Stimulated activated CD4-positive, alpha-beta T cell treated with anti-CD3 and anti-CD28 coated beads, Interleukin-12 subunit alpha, Interleukin-12 subunit beta, amount 100 ng/mL, for 24 hours (primary cell): ENCODE measurements around the gene SHISA5.
A peak's percentile ranks its signal among the peaks of the same experiment; 100 is the strongest.
"Not testable (repeated sequence)": the region's sequence is repeated elsewhere in the genome, so short reads cannot be mapped to it uniquely, and the experiment has no call there.

Experiments
- DNase-seq, 2 experiments: peaks; one replicate each; pipeline ENCODE4 v3.0.0-alpha.2; 2020; ENCODE audit warnings: low read depth in 2 of 2

SHISA5 gene

GRCh38 chr3:48504051-48504946 lies at the start of gene SHISA5:
SHISA5 (minus strand) TSS chr3:48504174; CDS start chr3:48504094, 80 bp downstream.
- DNase-seq: peak in 1 of 2 experiments; percentile 59

GRCh38 chr3:48553361-48553760 lies 49.4 kb upstream of the SHISA5 start:
- no peak for DNase-seq

- no peak for DNase-seq
These were observed 48.4 kb upstream of the SHISA5 start for GRCh38 chr3:48552111-48552951.

GRCh38 chr3:48551651-48552050 lies 47.7 kb upstream of the SHISA5 start:
- DNase-seq: not testable (repeated sequence)

- DNase-seq: peak; percentile 70 to 86
These were observed 45.0 kb upstream of the SHISA5 start for GRCh38 chr3:48548729-48549705.

- no peak for DNase-seq
These were observed 44.2 kb upstream of the SHISA5 start for GRCh38 chr3:48548126-48548525.

- DNase-seq: no peak
These were observed 42.3 kb upstream of the SHISA5 start for GRCh38 chr3:48546203-48546829.

- DNase-seq: no peak
These were observed 40.2 kb upstream of the SHISA5 start for GRCh38 chr3:48544141-48544540.

- no peak for DNase-seq
These were observed 39.4 kb upstream of the SHISA5 start for GRCh38 chr3:48543271-48543866.

- no peak for DNase-seq
These were observed 34.5 kb upstream of the SHISA5 start for GRCh38 chr3:48538451-48538850.

GRCh38 chr3:48536785-48537184 lies 32.8 kb upstream of the SHISA5 start:
- no peak for DNase-seq

GRCh38 chr3:48536116-48536515 lies 32.1 kb upstream of the SHISA5 start:
- no peak for DNase-seq

GRCh38 chr3:48535578-48535977 lies 31.6 kb upstream of the SHISA5 start:
- DNase-seq: no peak

GRCh38 chr3:48532977-48533337 lies 29.0 kb upstream of the SHISA5 start:
- DNase-seq: no peak

GRCh38 chr3:48532271-48532976 lies 28.4 kb upstream of the SHISA5 start:
- DNase-seq: no peak

- DNase-seq: not testable (repeated sequence)
These were observed 26.7 kb upstream of the SHISA5 start for GRCh38 chr3:48530701-48531100.

- DNase-seq: no peak
These were observed 24.8 kb upstream of the SHISA5 start for GRCh38 chr3:48528754-48529153.

GRCh38 chr3:48528048-48528447 lies 24.1 kb upstream of the SHISA5 start:
- no peak for DNase-seq

GRCh38 chr3:48524970-48525369 lies 21.0 kb upstream of the SHISA5 start:
- no peak for DNase-seq

- DNase-seq: no peak
These were observed 17.7 kb upstream of the SHISA5 start for GRCh38 chr3:48521635-48522034.
